IPS-20b (cell line): ENCODE results near the gene PHC2.

Source experiments
- H3K27ac ChIP-seq: one replicate; pipeline ENCODE4 v1.5.1; 2013; ENCODE audit warnings: low read length
- H3K27me3 ChIP-seq: 2 replicates; pipeline ENCODE4 v1.6.1; 2013; ENCODE audit warnings: mild to moderate bottlenecking, low read length, inconsistent platforms; ENCODE audit not compliant: insufficient read depth
- H3K36me3 ChIP-seq: 2 replicates; pipeline ENCODE4 v1.6.1; 2013; ENCODE audit warnings: low read depth, mild to moderate bottlenecking, inconsistent platforms, low read length, moderate library complexity; ENCODE audit not compliant: insufficient read depth
- H3K4me1 ChIP-seq: 2 replicates; pipeline ENCODE4 v1.6.1; 2013; ENCODE audit warnings: mild to moderate bottlenecking, control low read depth, inconsistent platforms, low read length, moderate library complexity; ENCODE audit not compliant: insufficient read depth
- H3K4me3 ChIP-seq: 2 replicates; pipeline ENCODE4 v1.5.1; 2013; ENCODE audit warnings: mild to moderate bottlenecking, low read length, inconsistent platforms
- H3K9ac ChIP-seq: 2 replicates; pipeline ENCODE4 v1.6.1; 2013; ENCODE audit warnings: low read depth, mild to moderate bottlenecking, inconsistent platforms, low read length, moderate library complexity
- H3K9me3 ChIP-seq: 2 replicates; pipeline ENCODE4 v1.6.1; 2013; ENCODE audit warnings: mild to moderate bottlenecking, low read depth, low read length, inconsistent platforms; ENCODE audit not compliant: insufficient read depth

Gene PHC2

DNA sequence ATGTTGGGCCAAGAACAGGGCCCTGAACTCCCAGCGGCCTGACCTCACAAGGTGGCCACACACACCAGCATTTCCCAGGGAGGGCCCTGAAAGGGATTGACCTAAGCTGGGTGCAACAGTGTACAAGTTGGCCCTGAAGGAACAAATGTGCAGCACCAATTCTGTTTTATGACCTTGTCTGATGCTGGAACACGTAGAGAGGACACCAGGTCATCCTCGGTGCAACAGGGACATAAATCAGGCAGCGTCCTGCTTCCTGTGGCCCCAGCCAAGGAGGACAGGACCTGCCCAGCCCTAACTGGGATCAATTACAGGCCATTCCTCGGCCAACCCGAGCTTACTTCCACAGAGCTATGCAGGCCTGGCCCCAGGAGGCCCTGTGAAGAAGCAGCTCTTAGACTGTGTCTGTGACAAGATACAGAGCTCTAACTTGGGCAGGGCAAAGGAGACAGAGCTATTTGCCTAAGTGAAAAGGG is 12.8 kb upstream of the PHC2 start:
- Histone ChIP-seq H3K4me3 (no peak overlapping the region), H3K4me1 (no peaks in the 10 kb centered on the region; the same call in 1 of the 2 replicates), H3K9ac (no peak overlapping the region), H3K27ac (no peak overlapping the region), H3K27me3 (peaks cover 4% of the 10 kb centered on the region; the same call in 1 of the 2 replicates), H3K36me3 (no peaks in the 10 kb centered on the region), H3K9me3 (no peaks in the 10 kb centered on the region)

GRCh38 chr1:33443080-33443704 is 12.3 kb upstream of the PHC2 start:
- H3K4me1 ChIP-seq = no peaks in the 10 kb centered on the region; the same call in 1 of the 2 replicates
- no peak overlapping the region for H3K9ac ChIP-seq
- no peak overlapping the region for H3K27ac ChIP-seq
- no peaks in the 10 kb centered on the region for H3K9me3 ChIP-seq
- peaks cover 8% of the 10 kb centered on the region; the same call in 1 of the 2 replicates for H3K27me3 ChIP-seq
- H3K4me3 ChIP-seq = no peak overlapping the region
- no peaks in the 10 kb centered on the region for H3K36me3 ChIP-seq

DNA sequence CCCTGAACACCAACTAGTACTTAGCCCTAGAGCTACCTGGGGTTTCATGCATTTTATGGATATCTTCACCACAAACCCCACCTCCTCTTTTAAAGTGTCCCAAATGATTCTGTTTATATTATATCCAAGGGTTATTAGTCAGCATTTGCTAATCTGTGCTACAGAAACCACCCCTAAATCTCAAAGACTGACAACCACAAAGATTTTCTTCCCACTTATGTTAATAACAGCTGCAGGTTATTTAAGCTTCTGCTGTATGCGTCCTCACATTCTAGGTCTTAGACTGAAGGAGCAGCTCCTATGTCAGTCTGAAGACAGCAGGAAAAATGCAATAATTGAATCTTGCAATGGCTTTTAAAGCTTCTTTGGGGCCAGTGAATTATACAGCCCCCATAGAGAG is 11.2 kb upstream of the PHC2 start:
- Histone ChIP-seq H3K27ac (no peak overlapping the region), H3K4me1 (no peaks in the 10 kb centered on the region; the same call in 1 of the 2 replicates), H3K27me3 (peaks cover 8% of the 10 kb centered on the region; the same call in 1 of the 2 replicates), H3K4me3 (no peak overlapping the region), H3K36me3 (no peaks in the 10 kb centered on the region), H3K9me3 (no peaks in the 10 kb centered on the region), H3K9ac (no peak overlapping the region)

DNA sequence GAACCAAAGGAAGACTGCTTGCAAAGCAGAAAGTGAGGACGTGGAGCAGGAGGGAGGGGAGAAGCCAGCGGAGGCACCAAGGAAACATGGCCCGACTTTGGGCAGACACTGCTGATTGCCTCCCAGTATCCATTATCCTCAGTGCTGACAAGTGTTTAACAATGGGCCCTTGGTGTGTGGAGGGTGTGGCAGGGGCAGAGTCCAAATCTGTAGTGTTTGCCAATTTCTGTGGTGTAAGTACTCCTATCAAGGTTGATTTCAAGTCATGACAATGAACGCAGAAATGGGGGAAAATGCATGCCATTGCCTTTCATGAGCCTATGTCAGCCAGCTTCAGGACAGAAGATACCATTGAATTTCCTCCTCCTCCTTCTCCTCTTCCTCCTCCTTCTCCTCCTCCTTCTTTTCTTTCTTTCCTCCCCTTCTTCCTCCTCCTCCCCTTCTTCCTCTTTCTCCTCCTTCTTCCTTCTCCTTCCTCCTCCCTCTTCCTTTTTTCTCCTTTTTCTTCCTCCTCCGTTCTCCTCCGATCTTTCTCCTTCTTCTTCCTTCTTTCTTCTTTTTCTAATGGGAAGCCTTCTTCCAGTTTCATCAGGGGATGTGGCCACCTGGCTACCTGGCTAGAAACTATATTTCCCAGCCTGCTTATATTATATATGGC is 10.3 kb upstream of the PHC2 start:
- H3K9me3 ChIP-seq = no peaks in the 10 kb centered on the region
- no peak overlapping the region for H3K4me3 ChIP-seq
- no peaks in the 10 kb centered on the region for H3K36me3 ChIP-seq
- peaks cover 8% of the 10 kb centered on the region; the same call in 1 of the 2 replicates for H3K27me3 ChIP-seq
- no peak overlapping the region for H3K9ac ChIP-seq
- H3K4me1 ChIP-seq = no peaks in the 10 kb centered on the region; the same call in 1 of the 2 replicates
- no peak overlapping the region for H3K27ac ChIP-seq

DNA sequence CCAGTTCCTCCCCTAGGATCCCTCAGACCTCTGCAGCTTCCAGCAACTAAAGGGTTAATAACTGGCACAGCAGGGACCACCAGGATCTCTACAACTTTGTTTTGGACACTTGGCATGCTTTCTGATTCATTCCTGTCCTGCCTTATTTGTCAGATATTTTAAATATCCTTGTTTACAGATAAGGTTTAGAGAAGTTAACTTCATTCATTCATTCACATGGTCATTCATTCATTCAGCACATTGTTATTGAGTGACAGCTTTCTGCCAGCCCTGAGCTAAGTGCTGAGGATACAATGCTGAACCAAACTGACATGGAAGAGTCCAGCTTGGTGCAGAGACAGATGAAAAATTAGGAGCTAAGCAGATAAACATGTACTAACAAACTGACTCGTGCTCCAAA is 8.8 kb upstream of the PHC2 start:
- Histone ChIP-seq H3K36me3 (no peaks in the 10 kb centered on the region), H3K4me3 (no peak overlapping the region), H3K4me1 (peaks cover 8% of the 10 kb centered on the region), H3K27me3 (peaks cover 8% of the 10 kb centered on the region; the same call in 1 of the 2 replicates), H3K9ac (no peak overlapping the region), H3K27ac (no peak overlapping the region), H3K9me3 (no peaks in the 10 kb centered on the region)

GRCh38 chr1:33438364-33439160 is 7.7 kb upstream of the PHC2 start:
- Histone ChIP-seq H3K4me1 (peaks cover 9% of the 10 kb centered on the region), H3K4me3 (no peak overlapping the region), H3K27ac (no peak overlapping the region), H3K9ac (no peak overlapping the region), H3K36me3 (no peaks in the 10 kb centered on the region), H3K9me3 (no peaks in the 10 kb centered on the region), H3K27me3 (peaks cover 8% of the 10 kb centered on the region; the same call in 1 of the 2 replicates)

DNA sequence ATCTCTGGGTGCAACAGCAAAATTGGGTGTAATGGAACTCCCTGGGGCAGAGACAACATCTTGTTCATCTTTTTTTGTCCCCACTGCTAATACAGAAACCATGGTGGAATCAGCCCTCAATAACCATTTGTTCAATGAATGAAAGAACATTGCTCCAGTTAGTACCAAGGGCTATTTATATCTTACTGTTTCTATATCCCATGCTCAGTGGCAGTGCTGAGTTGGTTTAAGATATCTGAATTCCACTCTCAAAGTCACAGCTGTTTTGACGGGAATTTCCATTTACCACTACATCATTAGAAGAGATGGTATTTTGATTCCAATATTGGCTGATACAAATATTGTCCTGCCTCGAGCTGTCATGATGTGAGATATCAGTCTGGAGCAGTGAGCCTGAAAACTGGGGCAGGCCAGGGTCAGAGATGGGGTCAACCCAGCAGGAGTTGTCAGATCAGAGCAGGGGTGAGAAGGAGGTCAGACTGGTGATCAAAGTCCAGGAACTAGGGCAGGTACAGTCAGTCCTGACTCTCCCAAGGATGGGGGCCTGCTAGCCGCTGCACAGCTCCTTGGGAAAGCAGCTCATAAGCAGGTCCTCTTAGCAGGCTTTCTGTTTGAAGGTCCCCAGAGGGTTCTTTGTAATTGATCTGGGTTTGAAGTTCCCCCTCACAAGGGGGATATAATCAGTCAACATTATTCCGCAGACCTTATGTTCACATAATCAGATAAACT is 5.8 kb upstream of the PHC2 start:
- H3K9me3 ChIP-seq = no peaks in the 10 kb centered on the region
- no peak overlapping the region for H3K4me3 ChIP-seq
- H3K4me1 ChIP-seq = peaks cover 11% of the 10 kb centered on the region
- peaks cover 15% of the 10 kb centered on the region for H3K27me3 ChIP-seq
- no peak overlapping the region for H3K9ac ChIP-seq
- no peaks in the 10 kb centered on the region for H3K36me3 ChIP-seq
- H3K27ac ChIP-seq = no peak overlapping the region

GRCh38 chr1:33435096-33435820 is 4.4 kb upstream of the PHC2 start:
- no peak overlapping the region for H3K9ac ChIP-seq
- no peaks in the 10 kb centered on the region for H3K36me3 ChIP-seq
- no peak overlapping the region for H3K27ac ChIP-seq

DNA sequence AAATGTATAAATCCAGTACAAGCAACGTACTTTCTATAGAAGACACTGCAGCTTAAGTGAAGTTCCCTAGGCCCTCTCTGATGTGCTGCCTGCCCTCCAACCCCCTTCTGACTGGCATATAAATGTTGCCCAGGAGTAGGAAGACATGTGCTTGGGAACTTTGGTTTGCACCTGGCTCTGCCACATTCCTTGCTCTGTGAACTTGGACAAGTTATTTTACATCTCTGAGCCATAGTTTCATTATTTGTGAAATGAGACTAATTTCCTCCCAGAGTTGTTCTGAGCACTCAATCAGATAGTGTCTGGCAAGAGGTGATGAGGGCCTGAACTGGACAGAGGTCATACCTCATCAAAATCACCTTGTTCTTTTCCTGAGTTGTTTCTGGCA is 3.5 kb upstream of the PHC2 start:
- Histone ChIP-seq H3K9ac (no peak overlapping the region), H3K36me3 (no peaks in the 10 kb centered on the region), H3K27me3 (peaks cover 28% of the 10 kb centered on the region), H3K4me1 (peaks cover 14% of the 10 kb centered on the region), H3K4me3 (no peak overlapping the region), H3K9me3 (no peaks in the 10 kb centered on the region), H3K27ac (no peak overlapping the region)

More at GRCh38 chr1:33435096-33435820, 4.4 kb upstream of the PHC2 start:
- H3K4me1 ChIP-seq = peaks cover 11% of the 10 kb centered on the region
- H3K27me3 ChIP-seq = peaks cover 19% of the 10 kb centered on the region
- H3K9me3 ChIP-seq = no peaks in the 10 kb centered on the region
- no peak overlapping the region for H3K4me3 ChIP-seq

GRCh38 chr1:33433509-33434362 is 2.8 kb upstream of the PHC2 start:
- Histone ChIP-seq H3K27me3 (peaks cover 34% of the 10 kb centered on the region), H3K4me1 (peaks cover 20% of the 10 kb centered on the region), H3K9me3 (no peaks in the 10 kb centered on the region), H3K27ac (no peak overlapping the region), H3K4me3 (no peak overlapping the region), H3K9ac (no peak overlapping the region), H3K36me3 (no peaks in the 10 kb centered on the region)
